ENCODE data around the gene PCDHA10.
"Not testable (repeated sequence)": the region's sequence is repeated elsewhere in the genome, so short reads cannot be mapped to it uniquely, and the experiment has no call there.

PCDHA10 gene

GRCh38 chr5:140868721-140869554 is 13.2 kb downstream of the PCDHA10 start, which contains the start of gene PCDHA11:
Gene PCDHA11 (plus strand): TSS chr5:140868957. CDS start chr5:140869104, 147 bp downstream.
- Mint-ChIP-seq H3K27me3 (peaks cover 4 to 18% of the 10 kb centered on the region in 2 donors), H3K4me1 (no peaks in the 10 kb centered on the region), H3K36me3 (peaks cover 0 to 3% of the 10 kb centered on the region in 2 donors), H3K4me3 (no peak within 1 kb of the TSS), H3K27ac (no peak within 1 kb of the TSS), H3K9me3 (peaks cover 0 to 3% of the 10 kb centered on the region in 2 donors)
- no peak for ATAC-seq (replicated peaks)
- no peak for DNase-seq

GRCh38 chr5:140869555-140869886 is 13.8 kb downstream of the PCDHA10 start:
- H3K36me3 Mint-ChIP-seq: peaks cover 0 to 3% of the 10 kb centered on the region in 2 donors
- H3K27me3 Mint-ChIP-seq: peaks cover 4 to 14% of the 10 kb centered on the region in 2 donors
- H3K4me1 Mint-ChIP-seq: no peaks in the 10 kb centered on the region
- H3K4me3 Mint-ChIP-seq: no peak overlapping the region
- H3K27ac Mint-ChIP-seq: no peak overlapping the region
- no peak for DNase-seq
- peaks cover 0 to 3% of the 10 kb centered on the region in 2 donors for H3K9me3 Mint-ChIP-seq
- no peak for ATAC-seq (replicated peaks)

GRCh38 chr5:140870221-140871201 is 14.8 kb downstream of the PCDHA10 start:
- no peak for DNase-seq
- H3K4me1 Mint-ChIP-seq: no peaks in the 10 kb centered on the region
- H3K4me3 Mint-ChIP-seq: no peak overlapping the region
- no peak overlapping the region for H3K27ac Mint-ChIP-seq
- H3K27me3 Mint-ChIP-seq: peaks cover 4 to 19% of the 10 kb centered on the region in 2 donors
- no peak for ATAC-seq (replicated peaks)
- peaks cover 0 to 3% of the 10 kb centered on the region in 2 donors for H3K36me3 Mint-ChIP-seq
- peaks cover 0 to 3% of the 10 kb centered on the region in 2 donors for H3K9me3 Mint-ChIP-seq

GRCh38 chr5:140875085-140876065 is 19.7 kb downstream of the PCDHA10 start, which contains the start of gene PCDHA12:
Gene PCDHA12 (plus strand): TSS chr5:140875308. CDS start chr5:140875473, 165 bp downstream.
- Mint-ChIP-seq H3K4me3 (no peak within 1 kb of the TSS), H3K27ac (no peak within 1 kb of the TSS), H3K27me3 (peaks cover 7 to 35% of the 10 kb centered on the region in 2 donors)

GRCh38 chr5:140876541-140877261 is 21.0 kb downstream of the PCDHA10 start:
- not testable (repeated sequence) for H3K36me3 Mint-ChIP-seq; H3K27ac Mint-ChIP-seq; DNase-seq; ATAC-seq (replicated peaks); H3K4me3 Mint-ChIP-seq; H3K4me1 Mint-ChIP-seq
- peaks cover 9 to 10% of the 10 kb centered on the region in 2 donors for H3K9me3 Mint-ChIP-seq
- H3K27me3 Mint-ChIP-seq: peaks cover 15 to 46% of the 10 kb centered on the region in 2 donors

More at GRCh38 chr5:140875085-140876065, 19.7 kb downstream of the PCDHA10 start, which contains the start of gene PCDHA12:
- DNase-seq: no peak
- ATAC-seq (replicated peaks): no peak
- Mint-ChIP-seq H3K36me3 (peaks cover 0 to 3% of the 10 kb centered on the region in 2 donors), H3K9me3 (peaks cover 2 to 4% of the 10 kb centered on the region in 2 donors), H3K4me1 (no peaks in the 10 kb centered on the region)

- Mint-ChIP-seq H3K36me3 (peaks cover 0 to 7% of the 10 kb centered on the region in 2 donors), H3K4me1 (no peaks in the 10 kb centered on the region), H3K9me3 (peaks cover 9 to 12% of the 10 kb centered on the region in 2 donors), H3K27me3 (peaks cover 19 to 48% of the 10 kb centered on the region in 2 donors), H3K27ac (no peak overlapping the region), H3K4me3 (no peak overlapping the region)
- ATAC-seq (replicated peaks) (no peak), DNase-seq (no peak)
Measured at GRCh38 chr5:140877262-140877581, 21.5 kb downstream of the PCDHA10 start.

GRCh38 chr5:140881889-140882590 is 26.3 kb downstream of the PCDHA10 start, which contains the start of gene PCDHA13:
Gene PCDHA13 (plus strand): TSS chr5:140882124. CDS start chr5:140882269, 145 bp downstream.
- H3K4me1 Mint-ChIP-seq: no peaks in the 10 kb centered on the region
- H3K4me3 Mint-ChIP-seq: no peak within 1 kb of the TSS
- no peak for ATAC-seq (replicated peaks)
- H3K27ac Mint-ChIP-seq: peak within 1 kb of the TSS; percentile 63
- DNase-seq: no peak
- H3K36me3 Mint-ChIP-seq: peaks cover 2 to 7% of the 10 kb centered on the region in 2 donors
- peaks cover 9 to 14% of the 10 kb centered on the region in 2 donors for H3K9me3 Mint-ChIP-seq
- H3K27me3 Mint-ChIP-seq: peaks cover 20 to 27% of the 10 kb centered on the region in 2 donors

- Mint-ChIP-seq H3K27ac (peak overlapping the region; percentile 63), H3K27me3 (peaks cover 20 to 27% of the 10 kb centered on the region in 2 donors), H3K9me3 (peaks cover 12 to 14% of the 10 kb centered on the region in 2 donors), H3K4me3 (no peak overlapping the region), H3K4me1 (no peaks in the 10 kb centered on the region), H3K36me3 (peaks cover 2 to 9% of the 10 kb centered on the region in 2 donors)
- ATAC-seq (replicated peaks) (no peak), DNase-seq (no peak)
Measured at GRCh38 chr5:140882591-140882899, 26.8 kb downstream of the PCDHA10 start.

- Mint-ChIP-seq H3K4me3 (no peak overlapping the region), H3K36me3 (peaks cover 2 to 9% of the 10 kb centered on the region in 2 donors), H3K27ac (no peak overlapping the region), H3K27me3 (peaks cover 20 to 27% of the 10 kb centered on the region in 2 donors), H3K9me3 (peaks cover 13 to 14% of the 10 kb centered on the region in 2 donors), H3K4me1 (no peaks in the 10 kb centered on the region)
- no peak for ATAC-seq (replicated peaks)
- DNase-seq: no peak
Measured at GRCh38 chr5:140883373-140883772, 27.7 kb downstream of the PCDHA10 start.

- ATAC-seq (replicated peaks) (no peak), DNase-seq (no peak)
- Mint-ChIP-seq H3K27me3 (peaks cover 20 to 27% of the 10 kb centered on the region in 2 donors), H3K4me3 (no peak overlapping the region), H3K9me3 (peaks cover 12 to 13% of the 10 kb centered on the region in 2 donors), H3K36me3 (peaks cover 2 to 9% of the 10 kb centered on the region in 2 donors), H3K4me1 (no peaks in the 10 kb centered on the region), H3K27ac (no peak overlapping the region)
Measured at GRCh38 chr5:140883927-140884697, 28.4 kb downstream of the PCDHA10 start.

- Mint-ChIP-seq H3K27ac (no peak overlapping the region), H3K36me3 (peaks cover 0 to 1% of the 10 kb centered on the region in 2 donors), H3K4me3 (no peak overlapping the region), H3K9me3 (peaks cover 14 to 15% of the 10 kb centered on the region in 2 donors), H3K27me3 (no peaks in the 10 kb centered on the region), H3K4me1 (no peaks in the 10 kb centered on the region)
- ATAC-seq (replicated peaks) (no peak), DNase-seq (no peak)
Measured at GRCh38 chr5:140916325-140916724, 60.6 kb downstream of the PCDHA10 start.

Data from stimulated activated naive B cell treated with anti-CD40 and anti-IgM and Interleukin-4, amounts not matched to agents 10 μg/mL and 1 μg/mL and 100 μg/mL, for 72 hours (primary cell).